GM18499 (cell line): Measurements from ENCODE around the gene PHKB.
"Not testable (repeated sequence)": the region's sequence is repeated elsewhere in the genome, so short reads cannot be mapped to it uniquely, and the experiment has no call there.

Source experiments
- ATAC-seq: cut with Tn5 transposase; IDR thresholded peaks from one replicate; pipeline ENCODE4 v1.9.1; 2021; ENCODE audit warnings: moderate number of reproducible peaks; ENCODE audit not compliant: insufficient read depth, unreplicated experiment

The PHKB gene

DNA sequence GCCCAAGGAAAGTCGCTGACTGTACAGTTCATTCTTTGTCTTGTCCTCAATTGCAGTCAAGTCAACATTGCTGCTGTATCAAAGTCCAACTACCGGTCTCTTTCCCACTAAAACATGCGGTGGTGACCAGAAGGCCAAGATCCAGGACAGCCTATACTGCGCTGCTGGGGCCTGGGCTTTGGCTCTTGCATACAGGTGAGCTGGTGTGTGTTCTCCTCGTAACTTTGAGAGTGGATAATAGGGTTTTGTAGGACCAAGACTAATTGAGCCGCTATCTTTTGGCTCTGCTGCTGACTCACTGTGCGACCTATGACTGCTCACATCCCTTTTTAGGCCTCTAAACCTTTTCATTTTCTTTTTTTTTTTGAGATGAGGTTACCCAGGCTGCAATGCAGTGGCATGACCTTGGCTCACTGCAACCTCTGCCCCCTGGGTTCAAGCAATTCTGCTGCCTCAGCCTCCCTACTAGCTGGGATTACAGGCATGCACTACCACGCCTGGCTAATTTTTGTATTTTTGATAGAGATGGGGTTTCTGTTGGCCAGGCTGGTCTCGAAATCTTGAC, 38.7 kb downstream of the PHKB start:
- no peak for ATAC-seq

DNA sequence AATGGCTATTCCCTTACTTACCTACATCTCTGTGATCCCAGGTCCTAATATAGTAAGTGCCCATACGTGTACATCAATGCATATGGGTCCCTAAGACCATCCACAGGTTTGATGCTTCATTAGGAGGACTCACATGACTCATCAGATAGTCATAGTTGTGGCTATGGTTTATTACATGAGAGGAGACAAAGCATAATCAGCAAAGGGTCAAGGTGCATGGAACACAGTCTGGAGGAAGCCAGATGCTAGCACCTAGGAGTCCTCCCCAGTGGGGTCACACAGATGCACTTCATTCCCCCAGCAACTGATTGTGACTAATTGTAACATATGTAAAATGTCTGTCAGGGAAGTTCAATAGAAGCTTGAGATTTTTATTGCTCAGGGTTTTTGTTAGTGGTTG, 42.8 kb downstream of the PHKB start:
- no peak for ATAC-seq

DNA sequence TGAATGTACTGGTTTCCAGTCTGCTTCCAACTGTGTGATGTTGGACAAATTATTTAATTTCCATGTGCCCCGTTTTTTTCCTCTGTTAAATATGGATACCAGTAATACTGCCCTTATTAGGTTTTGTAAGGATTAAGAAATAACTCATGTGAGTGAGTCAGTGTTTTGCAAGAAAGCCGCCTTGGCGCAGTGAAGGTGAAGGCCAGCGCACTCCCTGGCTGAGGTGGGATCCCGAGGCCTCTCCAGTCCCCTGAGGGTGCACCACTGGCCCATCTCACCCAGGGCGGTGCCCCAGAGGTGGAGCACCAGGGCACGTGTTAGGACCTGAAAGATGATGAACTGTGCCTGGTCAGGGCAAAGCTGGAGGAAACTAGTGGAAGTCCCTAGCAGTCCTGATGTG, 43.5 kb downstream of the PHKB start:
- ATAC-seq = no peak

DNA sequence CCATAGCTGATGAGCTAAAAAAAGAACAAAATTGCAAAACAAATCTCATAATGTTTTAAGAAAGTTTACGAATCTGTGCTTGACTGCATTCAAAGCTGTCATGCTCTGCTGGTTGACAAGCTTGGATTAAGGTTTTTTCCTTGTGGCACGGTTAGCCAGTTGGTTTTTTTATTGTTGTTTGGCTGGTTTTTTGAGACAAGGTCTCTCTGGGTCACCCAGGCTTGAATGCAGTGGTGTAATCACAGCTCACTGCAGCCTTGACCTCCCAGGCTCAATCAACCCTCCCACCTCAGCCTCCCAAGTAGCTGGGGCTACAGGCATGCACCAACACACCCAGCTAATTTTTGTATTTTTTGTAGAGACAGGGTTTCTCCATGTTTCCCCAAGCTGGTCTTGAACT, 45.7 kb downstream of the PHKB start:
- ATAC-seq = no peak

DNA sequence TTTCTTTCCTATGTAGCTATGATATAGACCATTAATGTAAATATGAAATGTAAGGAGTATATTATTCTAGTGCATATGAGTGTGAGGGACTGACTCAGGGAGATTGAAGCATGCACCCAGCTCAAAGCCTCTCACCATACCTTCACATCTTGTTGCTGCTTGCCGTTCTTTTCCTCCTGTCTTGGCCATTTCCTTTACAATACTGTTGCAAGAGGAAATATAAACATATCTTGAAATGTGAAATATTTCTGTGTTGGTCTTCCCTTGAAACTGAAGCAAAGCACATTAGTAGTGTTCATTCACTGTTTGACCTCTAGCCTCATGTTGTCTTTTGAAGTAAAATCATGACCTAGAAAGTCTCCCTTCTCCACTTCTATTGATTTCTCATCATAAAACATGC, 46.6 kb downstream of the PHKB start:
- no peak for ATAC-seq

DNA sequence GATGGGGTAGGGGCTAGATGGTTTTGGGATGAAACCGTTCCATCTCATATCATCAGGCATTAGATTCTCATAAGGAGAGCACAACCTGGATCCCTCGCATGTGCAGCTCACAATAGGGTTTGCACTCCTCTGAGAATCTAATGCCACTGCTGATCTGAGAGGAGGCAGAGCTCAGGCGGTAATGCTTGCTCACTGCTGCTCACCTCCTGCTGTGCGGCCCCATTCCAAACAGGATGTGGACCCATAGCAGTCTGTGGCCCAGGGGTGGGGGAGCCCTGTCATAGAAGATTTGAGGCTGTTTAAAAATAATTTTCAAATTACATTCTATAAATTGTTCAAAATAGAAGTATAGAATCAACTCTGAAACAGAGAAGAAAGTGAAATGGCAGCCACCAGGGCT, 50.8 kb downstream of the PHKB start:
- ATAC-seq = no peak

DNA sequence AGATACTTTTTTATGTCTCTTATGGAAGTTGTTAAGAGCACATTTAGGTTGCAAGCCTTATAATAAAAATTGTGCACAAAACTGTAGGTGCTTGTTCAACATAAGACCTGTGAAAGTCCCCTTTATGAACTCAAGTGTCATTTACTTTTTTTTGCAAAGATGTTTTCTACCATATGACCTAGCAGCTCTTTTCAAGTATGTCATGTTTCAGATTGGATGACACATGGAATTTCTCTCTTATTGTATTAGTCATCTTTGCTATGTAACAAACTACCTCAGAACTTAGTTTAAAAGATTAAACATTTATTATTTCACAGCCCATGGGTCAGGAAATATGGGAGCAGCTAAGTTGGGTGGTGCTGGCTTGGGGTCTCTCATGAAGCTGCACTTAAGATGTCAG, 57.9 kb downstream of the PHKB start:
- no peak for ATAC-seq

DNA sequence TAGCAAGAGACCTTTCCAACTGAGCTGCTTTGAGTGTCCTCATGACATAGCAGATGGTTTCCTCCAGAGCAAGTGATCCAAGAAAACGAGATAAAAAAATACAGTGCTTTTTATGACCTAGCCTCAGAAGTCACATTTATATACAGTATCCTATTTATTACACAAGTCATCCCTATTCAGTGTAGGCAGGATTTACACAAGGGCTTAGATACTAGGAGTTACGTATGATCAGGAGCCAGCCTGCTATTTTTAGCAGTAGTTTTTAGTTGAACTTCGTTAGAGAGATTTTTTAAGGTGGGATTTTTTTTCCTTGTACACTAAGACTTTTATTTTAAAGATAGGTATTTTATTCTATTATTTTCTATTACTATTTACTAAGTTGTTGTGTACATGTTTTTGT, 58.4 kb downstream of the PHKB start:
- ATAC-seq = no peak

DNA sequence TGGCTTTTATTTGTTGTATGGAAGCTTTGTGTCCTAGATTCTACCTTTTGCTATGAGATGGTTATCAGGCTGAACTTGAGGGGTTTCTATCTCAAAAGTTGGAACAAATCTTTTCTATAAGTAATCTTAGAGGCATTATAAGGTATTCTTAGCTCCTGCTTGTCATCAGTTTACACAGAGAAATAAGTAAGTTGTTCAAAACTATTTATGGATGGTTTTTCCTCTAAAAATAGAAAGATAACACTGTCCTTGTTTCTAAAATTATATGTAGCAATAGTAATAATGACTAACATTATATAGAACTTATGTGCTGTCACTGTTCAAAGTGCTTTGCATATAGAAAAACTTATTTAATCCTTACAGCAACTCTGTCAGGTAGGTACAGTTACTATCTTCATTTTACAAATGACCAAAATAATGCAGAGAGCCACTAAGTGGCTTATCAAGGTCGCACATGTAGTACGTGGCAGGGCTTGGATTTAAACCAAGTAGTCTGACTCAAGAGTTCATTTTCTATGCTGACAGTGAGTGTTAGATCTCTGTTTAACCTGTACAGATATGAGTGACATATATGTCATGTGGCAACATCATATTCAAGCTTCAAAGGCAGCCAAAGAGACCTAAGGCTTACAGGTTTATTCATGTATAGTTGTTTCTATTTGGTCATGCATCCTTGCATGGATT, 59.0 kb downstream of the PHKB start:
- ATAC-seq = no peak

DNA sequence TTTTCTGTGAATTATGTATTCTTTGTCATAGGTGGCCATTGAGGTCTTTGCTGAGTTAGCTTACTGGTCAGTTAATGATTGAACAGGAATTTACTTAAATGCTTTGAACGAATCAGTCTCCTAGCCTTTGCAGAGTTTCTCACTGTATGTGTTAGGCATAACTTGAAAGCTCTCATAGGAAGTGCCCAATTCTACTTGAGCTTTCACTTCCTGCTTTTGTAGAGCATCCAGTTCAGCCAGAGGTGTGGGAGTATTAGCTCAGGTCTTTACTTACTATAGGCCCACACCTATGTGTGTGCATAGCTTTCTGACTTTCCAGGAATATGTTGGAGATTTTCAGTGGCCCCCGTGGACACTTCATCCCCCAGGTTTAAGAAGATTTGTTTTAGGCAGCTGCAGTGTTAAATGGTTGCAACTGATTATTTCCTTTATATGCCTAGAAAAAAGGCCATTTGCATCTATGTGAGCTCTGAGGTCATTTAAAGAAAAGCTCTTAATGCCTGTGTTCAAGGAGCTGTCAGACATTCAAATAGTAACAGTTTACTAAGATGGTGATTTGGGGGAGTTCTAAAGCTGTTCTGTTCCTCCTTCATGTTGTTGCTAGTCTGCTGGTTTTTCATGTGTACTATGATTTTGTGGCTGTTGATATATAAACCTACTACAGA, 62.3 kb downstream of the PHKB start:
- ATAC-seq = peak; percentile 92

DNA sequence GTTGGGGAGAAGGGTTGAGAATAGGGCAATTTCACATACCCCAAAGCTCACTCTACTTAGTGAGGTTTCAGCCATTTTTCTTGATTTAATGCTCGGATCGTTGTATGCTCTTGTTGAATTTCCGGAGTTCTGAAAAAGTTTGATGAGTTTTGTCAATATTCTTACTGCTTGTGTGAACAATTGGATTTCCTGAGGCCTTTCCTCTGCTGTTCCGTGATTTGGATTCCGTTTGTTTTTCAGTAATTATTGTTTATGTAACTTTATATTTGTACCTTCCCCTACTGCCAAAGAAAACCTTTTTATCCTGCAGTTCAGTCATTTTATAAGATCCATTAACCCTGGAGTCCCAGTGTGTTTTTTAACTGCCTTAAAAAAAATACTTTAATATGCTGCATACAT, 62.9 kb downstream of the PHKB start:
- no peak for ATAC-seq

DNA sequence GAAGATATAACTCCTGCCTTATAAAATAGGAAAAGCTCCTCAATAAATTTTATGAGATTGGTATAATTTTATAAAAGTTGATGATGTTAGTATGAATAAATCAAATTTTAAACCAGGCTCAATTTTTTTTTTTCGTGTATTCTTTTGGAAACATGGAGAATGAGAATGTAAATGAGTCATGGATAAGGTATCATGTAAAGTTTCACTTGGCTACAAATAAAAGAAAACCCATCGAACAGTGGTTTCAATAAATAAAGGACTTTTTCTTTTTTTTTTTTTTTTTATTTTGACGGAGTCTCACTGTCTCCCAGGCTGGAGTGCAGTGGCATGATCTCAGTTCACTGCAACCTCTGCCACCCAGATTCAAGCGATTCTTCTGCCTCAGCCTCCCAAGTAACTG, 67.3 kb downstream of the PHKB start:
- ATAC-seq = no peak

DNA sequence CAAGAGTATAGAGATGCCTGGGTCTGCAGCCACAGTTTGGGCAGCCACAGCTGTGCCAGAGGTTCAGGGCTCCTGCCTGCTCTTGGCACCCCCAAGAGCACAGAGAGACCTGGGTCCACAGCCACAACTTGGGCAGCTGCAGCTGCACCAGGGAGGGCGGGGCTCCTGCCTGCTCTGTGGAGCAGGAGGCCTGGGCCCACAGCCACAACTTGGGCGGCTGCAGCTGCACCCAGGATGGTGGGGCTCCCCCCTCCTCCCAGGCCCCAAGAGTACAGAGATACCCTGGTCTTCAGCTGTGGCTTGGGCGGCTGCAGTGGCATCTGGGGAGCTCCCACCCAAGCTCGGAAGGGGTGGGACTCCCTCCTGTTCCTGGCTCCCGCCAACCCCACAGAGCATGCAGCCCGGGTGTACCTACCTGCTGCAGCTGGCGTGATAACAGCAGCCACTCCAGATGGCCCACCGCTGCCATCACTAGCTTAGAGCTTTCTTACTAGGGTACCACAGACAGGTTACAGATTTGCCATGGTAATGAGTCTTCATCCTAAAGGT, 72.7 kb downstream of the PHKB start:
- ATAC-seq = no peak

DNA sequence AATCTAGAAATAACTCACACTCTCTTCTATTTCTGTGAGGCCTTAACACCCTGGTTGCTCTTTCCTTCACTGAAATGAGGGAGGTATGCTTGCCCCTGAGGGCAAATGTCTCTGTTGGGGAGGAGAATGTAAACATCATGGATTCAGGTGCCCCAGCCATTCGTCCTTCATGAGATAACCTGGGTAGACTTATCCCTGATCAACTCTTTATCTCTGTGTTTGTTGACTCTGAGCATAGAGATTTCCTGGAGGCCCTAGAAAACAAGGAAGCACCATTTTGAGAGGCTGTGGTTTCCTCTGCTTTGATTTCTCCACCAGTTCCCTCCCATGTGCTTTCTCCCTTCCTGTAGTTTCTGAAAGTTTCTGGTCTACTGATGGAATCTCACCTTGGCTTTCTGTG, 77.3 kb downstream of the PHKB start:
- no peak for ATAC-seq

DNA sequence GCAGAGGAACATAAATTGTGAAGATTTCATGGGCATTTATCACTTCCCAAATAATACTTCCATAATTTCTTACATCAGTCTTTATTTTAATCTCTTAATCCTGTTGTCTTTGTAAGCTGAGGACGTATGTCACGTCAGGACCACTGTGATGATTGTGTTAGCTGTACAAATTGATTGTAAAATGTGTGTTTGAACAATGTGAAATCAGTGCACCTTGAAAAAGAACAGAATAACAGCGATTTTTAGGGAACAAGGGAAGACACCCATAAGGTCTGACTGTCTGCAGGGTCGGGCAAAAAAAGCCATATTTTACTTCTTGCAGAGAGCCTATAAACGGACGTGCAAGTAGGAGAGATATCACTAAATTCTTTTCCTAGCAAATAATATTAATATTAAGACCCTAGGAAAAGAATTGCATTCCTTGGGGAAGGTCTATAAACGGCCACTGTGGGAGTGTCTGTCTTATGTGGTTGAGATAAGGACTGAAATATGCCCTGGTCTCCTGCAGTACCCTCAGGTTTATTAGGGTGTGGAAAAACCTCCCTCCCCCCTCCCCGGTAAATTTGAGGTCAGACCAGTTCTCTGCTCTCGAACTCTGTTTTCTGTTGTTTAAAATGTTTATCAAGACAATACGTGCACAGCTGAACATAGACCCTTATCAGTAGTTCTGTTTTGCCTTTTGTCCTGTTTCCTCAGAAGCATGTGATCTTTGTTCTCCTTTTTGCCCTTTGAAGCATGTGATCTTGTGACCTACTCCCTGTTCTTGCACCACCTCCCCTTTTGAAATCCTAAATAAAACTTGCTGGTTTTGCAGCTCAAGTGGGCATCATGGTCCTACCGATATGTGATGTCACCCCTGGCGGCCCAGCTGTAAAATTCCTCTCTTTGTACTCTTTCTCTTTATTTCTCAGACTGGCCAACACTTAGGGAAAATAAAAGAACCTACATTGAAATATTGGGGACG, 78.9 kb downstream of the PHKB start:
- ATAC-seq = not testable (repeated sequence)

DNA sequence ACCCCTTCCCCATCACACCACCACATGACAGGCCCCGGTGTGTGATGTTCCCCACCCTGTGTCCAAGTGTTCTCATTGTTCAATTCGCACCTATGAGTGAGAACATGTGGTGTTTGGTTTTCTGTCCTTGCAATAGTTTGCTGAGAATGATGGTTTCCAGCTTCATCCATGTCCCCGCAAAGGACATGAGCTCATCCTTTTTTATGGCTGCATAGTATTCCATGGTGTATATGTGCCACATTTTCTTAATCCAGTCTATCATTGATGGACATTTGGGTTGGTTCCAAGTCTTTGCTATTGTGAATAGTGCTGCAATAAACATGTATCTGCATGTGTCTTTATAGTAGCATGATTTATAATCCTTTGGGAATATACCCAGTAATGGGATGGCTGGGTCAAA, 80.0 kb downstream of the PHKB start:
- ATAC-seq = not testable (repeated sequence)

DNA sequence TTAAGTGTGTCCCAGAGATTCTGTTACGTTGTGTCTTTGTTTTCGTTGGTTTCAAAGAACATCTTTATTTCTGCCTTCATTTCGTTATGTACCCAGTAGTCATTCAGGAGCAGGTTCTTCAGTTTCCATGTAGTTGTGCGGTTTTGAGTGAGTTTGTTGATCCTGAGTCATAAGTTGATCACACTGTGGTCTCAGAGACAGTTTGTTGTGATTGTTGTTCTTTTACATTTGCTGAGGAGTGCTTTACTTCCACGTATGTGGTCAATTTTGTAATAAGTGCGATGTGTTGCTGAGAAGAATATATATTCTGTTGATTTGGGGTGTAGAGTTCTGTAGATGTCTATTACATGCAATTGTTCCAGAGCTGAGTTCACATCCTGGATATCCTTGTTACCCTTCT, 83.1 kb downstream of the PHKB start:
- not testable (repeated sequence) for ATAC-seq

DNA sequence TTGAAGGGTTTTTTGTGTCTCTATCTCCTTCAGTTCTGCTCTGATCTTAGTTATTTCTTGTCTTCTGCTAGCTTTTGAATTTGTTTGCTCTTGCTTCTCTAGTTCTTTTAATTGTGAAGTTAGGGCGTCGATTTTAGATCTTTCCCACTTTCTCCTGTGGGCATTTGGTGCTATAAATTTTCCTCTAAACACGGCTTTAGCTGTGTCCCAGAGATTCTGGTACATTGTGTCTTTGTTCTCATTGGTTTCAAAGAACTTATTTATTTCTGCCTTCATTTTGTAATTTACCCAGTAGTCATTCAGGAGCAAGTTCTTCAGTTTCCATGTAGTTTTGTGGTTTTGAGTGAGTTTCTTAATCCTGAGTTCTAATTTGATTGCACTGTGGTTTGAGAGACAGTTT, 90.1 kb downstream of the PHKB start:
- ATAC-seq = not testable (repeated sequence)

DNA sequence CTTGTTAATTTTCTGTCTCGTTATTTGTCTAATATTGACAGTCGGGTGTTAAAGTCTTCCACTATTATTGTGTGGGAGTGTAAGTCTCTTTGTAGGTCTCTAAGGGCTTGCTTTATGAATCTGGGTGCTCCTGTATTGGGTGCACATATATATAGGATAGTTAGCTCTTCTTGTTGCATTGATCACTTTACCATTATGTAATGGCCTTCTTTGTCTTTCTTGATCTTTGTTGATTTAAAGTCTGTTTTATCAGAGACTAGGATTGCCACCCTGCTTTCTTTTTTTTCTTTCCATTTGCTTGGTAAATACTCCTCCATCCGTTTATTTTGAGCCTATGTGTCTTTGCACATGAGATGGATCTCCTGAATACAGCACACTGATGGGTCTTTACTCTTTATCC, 90.6 kb downstream of the PHKB start:
- ATAC-seq = not testable (repeated sequence)

DNA sequence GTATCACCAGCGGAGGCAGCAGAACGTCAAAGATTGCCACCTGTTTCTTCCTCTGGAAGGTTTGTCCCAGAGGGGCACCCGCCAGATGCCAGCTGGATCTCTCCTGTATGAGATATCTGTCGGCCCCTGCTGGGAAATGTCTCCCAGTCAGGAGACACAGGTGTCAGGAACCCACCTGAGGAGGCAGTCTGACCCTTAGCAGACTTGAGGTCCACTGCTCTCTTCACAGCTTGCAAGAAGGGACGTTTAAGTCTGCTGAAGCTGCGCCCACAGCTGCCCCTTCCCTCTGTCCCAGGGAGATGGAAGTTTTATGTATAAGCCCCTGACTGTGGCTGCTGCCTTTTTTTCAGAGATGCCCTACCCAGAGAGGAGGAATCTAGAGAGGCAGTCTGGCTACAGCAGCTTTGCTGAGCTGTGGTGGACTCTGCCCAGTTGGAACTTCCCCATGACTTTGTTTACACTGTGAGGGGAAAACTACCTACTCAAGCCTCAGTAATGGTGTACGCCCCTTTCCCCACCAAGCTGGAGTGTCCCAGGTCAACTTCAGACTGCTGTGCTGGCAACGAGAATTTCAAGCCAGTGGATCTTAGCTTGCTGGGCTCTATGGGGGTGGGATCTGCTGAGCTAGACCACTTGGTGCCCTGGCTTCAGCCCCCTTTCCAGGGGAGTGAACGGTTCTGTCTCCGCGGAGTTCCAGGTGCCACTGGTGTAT, 92.9 kb downstream of the PHKB start:
- no peak for ATAC-seq
